ENCODE data around the gene SUPT4H1. TPM values are rescaled to one million over a fixed set of nuclear protein-coding genes. Genes with fewer than 3 reads are reported as not detected.

SUPT4H1 gene
- total and polyA plus RNA-seq, 9 of the 15 experiments (the other 6 are each of a cell fraction or from before 2014, with no cell fraction given): 62.1 to 320 (median 117) TPM

GRCh38 chr17:58387834-58388233 lies 35.8 kb upstream of the SUPT4H1 start (continued):
- TF ChIP-seq MYNN (IDR thresholded peaks at IDR 0.05) (peak; percentile 57; the same call in 1 of the 2 replicates), MYNN (CRISPR knock-in tag; IDR thresholded peaks at IDR 0.05) (no peak), THRAP3 (IDR thresholded peaks at IDR 0.05; ENCODE audit: borderline replicate concordance) (no peak), MEF2A (IDR thresholded peaks at IDR 0.05; ENCODE audit: control insufficient read depth, low read depth, low read length) (no peak), FOXA1 (IDR thresholded peaks at IDR 0.05; ENCODE audit: borderline replicate concordance) (peak; percentile 74), ZEB2 (IDR thresholded peaks at IDR 0.05) (peak; percentile 82; the same call in 1 of the 2 replicates), FOS (IDR thresholded peaks at IDR 0.05; ENCODE audit: extremely low read depth, insufficient read length) (no peak), FOXO4 (CRISPR knock-in tag; IDR thresholded peaks at IDR 0.05) (no peak), ZNF280A (IDR thresholded peaks at IDR 0.05; ENCODE audit: low read depth, partially characterized antibody) (no peak), SNAPC5 (CRISPR knock-in tag; IDR thresholded peaks at IDR 0.05) (no peak), ZNF324 (CRISPR knock-in tag; IDR thresholded peaks at IDR 0.05) (no peak), MAZ (CRISPR knock-in tag; conservative IDR thresholded peaks at IDR 0.05 in 1 of 2, IDR thresholded peaks at IDR 0.05 in 1 of 2) (0 out of 4 replicates have a peak, but pooled peaks of 1 of the 2 experiments have one; percentile 1), RBM14 (IDR thresholded peaks at IDR 0.05; ENCODE audit: borderline replicate concordance, insufficient read depth, low read depth, low read length) (no peak), HDAC2 (IDR thresholded peaks at IDR 0.05) (0 out of 2 replicates have a peak, but pooled peaks have one; percentile 46), ZBTB5 (IDR thresholded peaks at IDR 0.05) (no peak), SMAD4 (CRISPR knock-in tag; conservative IDR thresholded peaks at IDR 0.05) (no peak), NBN (IDR thresholded peaks at IDR 0.05; ENCODE audit: low read depth) (no peak), YBX1 (IDR thresholded peaks at IDR 0.05) (no peak), ZBTB34 (CRISPR knock-in tag; IDR thresholded peaks at IDR 0.05) (no peak), NFIC (IDR thresholded peaks at IDR 0.05) (peak; percentile 67; the same call in 1 of the 2 replicates), HDAC1 (IDR thresholded peaks at IDR 0.05) (0 out of 4 replicates have a peak, but pooled peaks of 1 of the 2 experiments have one; percentile 37), ZNF316 (IDR thresholded peaks at IDR 0.05) (peak; percentile 37; the same call in 1 of the 2 replicates), HMGN3 (IDR thresholded peaks at IDR 0.05; ENCODE audit: borderline replicate concordance, extremely low read depth, insufficient read length, low read depth, low read length) (peak; percentile 42), NFE2 (IDR thresholded peaks at IDR 0.05; ENCODE audit: low read depth) (peak; percentile 85), NFATC3 (IDR thresholded peaks at IDR 0.05) (no peak)
